Liver (tissue), 3 donors: Measurements from ENCODE around the gene ZFP92.

Experiments used
- FOXA2 ChIP-seq: IDR thresholded peaks from 2 replicates; pipeline ENCODE4 v1.6.1; 2016; ENCODE audit warnings: antibody characterized with exemption
- GABPA ChIP-seq, 2 donors: IDR thresholded peaks in 1 of 2; conservative IDR thresholded peaks in 1 of 2; 2 replicates each; pipeline ENCODE4 v1.6.1; 2016; ENCODE audit warnings: antibody characterized with exemption in 2 of 2, mild to moderate bottlenecking in 1 of 2, moderate library complexity in 1 of 2
- HNF4G ChIP-seq: IDR thresholded peaks from 2 replicates; pipeline ENCODE4 v1.6.1; 2016; ENCODE audit warnings: antibody characterized with exemption
- RAD21 ChIP-seq, 2 donors: IDR thresholded peaks; 2 replicates each; pipeline ENCODE4 v1.6.1; 2016; ENCODE audit warnings: antibody characterized with exemption in 2 of 2, mild to moderate bottlenecking in 2 of 2
- SP1 ChIP-seq: IDR thresholded peaks from 2 replicates; pipeline ENCODE4 v1.6.1; 2018; ENCODE audit warnings: antibody characterized with exemption, mild to moderate bottlenecking
- TAF1 ChIP-seq: conservative IDR thresholded peaks from 2 replicates; pipeline ENCODE4 v1.6.1; 2016; ENCODE audit warnings: antibody characterized with exemption, mild to moderate bottlenecking
- ZBTB33 ChIP-seq: IDR thresholded peaks from 2 replicates; pipeline ENCODE4 v1.6.1; 2016; ENCODE audit warnings: antibody characterized with exemption
- TF ChIP-seq, protein P1 (sequence below): fragments of 150-350 bp; IDR thresholded peaks from 2 replicates; pipeline ENCODE4 v1.5.1; 2017; ENCODE audit warnings: improper control_type of control experiment, low read depth, low read length; ENCODE audit not compliant: missing input control
- TF ChIP-seq, protein P2 (sequence below): IDR thresholded peaks from 2 replicates; pipeline ENCODE4 v1.6.1; 2016; ENCODE audit warnings: antibody characterized with exemption
- TF ChIP-seq, protein P3 (sequence below): IDR thresholded peaks from 2 replicates; pipeline ENCODE4 v1.6.1; 2016; ENCODE audit warnings: antibody characterized with exemption, mild to moderate bottlenecking
- donor health status: healthy.
- donor health status: healthy.

DNA sequence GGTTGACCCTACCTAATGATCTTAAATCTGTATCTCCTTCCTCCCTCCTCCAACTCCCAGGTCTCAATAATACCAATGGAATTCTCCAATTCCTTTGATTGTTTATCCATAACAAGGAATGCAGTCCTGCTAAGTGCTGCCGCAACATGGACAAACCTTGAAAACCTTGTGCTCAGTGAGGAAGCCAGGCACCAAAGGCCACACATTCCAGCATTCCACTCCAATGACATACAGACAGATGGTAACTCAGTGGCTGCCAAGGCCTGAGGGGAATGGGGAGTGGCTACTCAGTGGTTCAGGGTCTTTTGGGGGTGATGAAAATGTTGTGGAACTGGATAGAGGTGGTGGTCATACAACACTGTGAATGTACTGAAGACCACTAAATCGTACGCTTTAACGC lies 48.7 kb downstream of the ZFP92 start:
- TF ChIP-seq, protein P1, sequence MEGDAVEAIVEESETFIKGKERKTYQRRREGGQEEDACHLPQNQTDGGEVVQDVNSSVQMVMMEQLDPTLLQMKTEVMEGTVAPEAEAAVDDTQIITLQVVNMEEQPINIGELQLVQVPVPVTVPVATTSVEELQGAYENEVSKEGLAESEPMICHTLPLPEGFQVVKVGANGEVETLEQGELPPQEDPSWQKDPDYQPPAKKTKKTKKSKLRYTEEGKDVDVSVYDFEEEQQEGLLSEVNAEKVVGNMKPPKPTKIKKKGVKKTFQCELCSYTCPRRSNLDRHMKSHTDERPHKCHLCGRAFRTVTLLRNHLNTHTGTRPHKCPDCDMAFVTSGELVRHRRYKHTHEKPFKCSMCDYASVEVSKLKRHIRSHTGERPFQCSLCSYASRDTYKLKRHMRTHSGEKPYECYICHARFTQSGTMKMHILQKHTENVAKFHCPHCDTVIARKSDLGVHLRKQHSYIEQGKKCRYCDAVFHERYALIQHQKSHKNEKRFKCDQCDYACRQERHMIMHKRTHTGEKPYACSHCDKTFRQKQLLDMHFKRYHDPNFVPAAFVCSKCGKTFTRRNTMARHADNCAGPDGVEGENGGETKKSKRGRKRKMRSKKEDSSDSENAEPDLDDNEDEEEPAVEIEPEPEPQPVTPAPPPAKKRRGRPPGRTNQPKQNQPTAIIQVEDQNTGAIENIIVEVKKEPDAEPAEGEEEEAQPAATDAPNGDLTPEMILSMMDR = no peak
- TF ChIP-seq RAD21 (IDR thresholded peaks at IDR 0.05) (no peak), HNF4G (no peak), TAF1 (no peak), SP1 (no peak), GABPA (IDR thresholded peaks at IDR 0.05 in 1 of 2, conservative IDR thresholded peaks at IDR 0.05 in 1 of 2) (no peak), FOXA2 (no peak), ZBTB33 (no peak)
- TF ChIP-seq, protein P2, sequence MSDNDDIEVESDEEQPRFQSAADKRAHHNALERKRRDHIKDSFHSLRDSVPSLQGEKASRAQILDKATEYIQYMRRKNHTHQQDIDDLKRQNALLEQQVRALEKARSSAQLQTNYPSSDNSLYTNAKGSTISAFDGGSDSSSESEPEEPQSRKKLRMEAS = no peak
- TF ChIP-seq, protein P3, sequence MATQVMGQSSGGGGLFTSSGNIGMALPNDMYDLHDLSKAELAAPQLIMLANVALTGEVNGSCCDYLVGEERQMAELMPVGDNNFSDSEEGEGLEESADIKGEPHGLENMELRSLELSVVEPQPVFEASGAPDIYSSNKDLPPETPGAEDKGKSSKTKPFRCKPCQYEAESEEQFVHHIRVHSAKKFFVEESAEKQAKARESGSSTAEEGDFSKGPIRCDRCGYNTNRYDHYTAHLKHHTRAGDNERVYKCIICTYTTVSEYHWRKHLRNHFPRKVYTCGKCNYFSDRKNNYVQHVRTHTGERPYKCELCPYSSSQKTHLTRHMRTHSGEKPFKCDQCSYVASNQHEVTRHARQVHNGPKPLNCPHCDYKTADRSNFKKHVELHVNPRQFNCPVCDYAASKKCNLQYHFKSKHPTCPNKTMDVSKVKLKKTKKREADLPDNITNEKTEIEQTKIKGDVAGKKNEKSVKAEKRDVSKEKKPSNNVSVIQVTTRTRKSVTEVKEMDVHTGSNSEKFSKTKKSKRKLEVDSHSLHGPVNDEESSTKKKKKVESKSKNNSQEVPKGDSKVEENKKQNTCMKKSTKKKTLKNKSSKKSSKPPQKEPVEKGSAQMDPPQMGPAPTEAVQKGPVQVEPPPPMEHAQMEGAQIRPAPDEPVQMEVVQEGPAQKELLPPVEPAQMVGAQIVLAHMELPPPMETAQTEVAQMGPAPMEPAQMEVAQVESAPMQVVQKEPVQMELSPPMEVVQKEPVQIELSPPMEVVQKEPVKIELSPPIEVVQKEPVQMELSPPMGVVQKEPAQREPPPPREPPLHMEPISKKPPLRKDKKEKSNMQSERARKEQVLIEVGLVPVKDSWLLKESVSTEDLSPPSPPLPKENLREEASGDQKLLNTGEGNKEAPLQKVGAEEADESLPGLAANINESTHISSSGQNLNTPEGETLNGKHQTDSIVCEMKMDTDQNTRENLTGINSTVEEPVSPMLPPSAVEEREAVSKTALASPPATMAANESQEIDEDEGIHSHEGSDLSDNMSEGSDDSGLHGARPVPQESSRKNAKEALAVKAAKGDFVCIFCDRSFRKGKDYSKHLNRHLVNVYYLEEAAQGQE = no peak
